Motor neuron (in vitro differentiated cells): ENCODE measurements around the gene SERPINI1. TPM values are rescaled to one million over a fixed set of nuclear protein-coding genes. Genes with fewer than 3 reads are reported as not detected.

ENCODE experiments used
- ATAC-seq, 8 experiments: fragments of 200-7000 bp; cut with Tn5 transposase; replicated peaks in 6 of 8; 2 replicates each; pipeline ENCODE4 v1.8.0; 2021; ENCODE audit warnings: mild to moderate bottlenecking in 8 of 8, moderate library complexity in 8 of 8
- H3K27ac ChIP-seq, 2 donors: fragments of 250-450 bp; sonication (Bioruptor Pico); 2 replicates each; pipeline ENCODE4 v1.9.0; 2021; ENCODE audit warnings: antibody characterized with exemption in 2 of 2, mild to moderate bottlenecking in 2 of 2, moderate library complexity in 1 of 2
- H3K4me1 ChIP-seq, 2 donors: fragments of 250-450 bp; sonication (Bioruptor Pico); replicated peaks in 1 of 2; 2 replicates each; pipeline ENCODE4 v1.6.1; 2021; ENCODE audit warnings: antibody characterized with exemption in 2 of 2, mild to moderate bottlenecking in 2 of 2, moderate library complexity in 1 of 2
- H3K4me3 ChIP-seq, 5 donors: fragments of 250-450 bp; sonication (Bioruptor Pico); 2 replicates each; pipeline ENCODE4 v1.9.0; 2021; ENCODE audit warnings: antibody characterized with exemption in 5 of 5, mild to moderate bottlenecking in 5 of 5, moderate library complexity in 4 of 5
- WGBS, 10 experiments: fragments of 450-650 bp; shearing (Covaris generic); methylation state at CpG; one replicate each; pipeline ENCODE4 v1.0.0; 2022; 5-methylcytosine and 5-hydroxymethylcytosine counted together
- in situ Hi-C, 9 experiments: fragments of 400-800 bp; cut with MboI; loops; one replicate each; pipeline ENCODE4 v1.15.0; 2021; ENCODE audit warnings: low sequenced_read_pairs in 9 of 9, low pct_unique_long_range_greater_than_20kb in 2 of 9; ENCODE audit not compliant: unreplicated experiment in 9 of 9
- total RNA-seq, 8 experiments: library from RNA; unstranded; fragments of 300-600 nt; gene quantifications; 2 replicates each; pipeline versions ENCODE4 v1.2.3 to v1.2.4, GENCODE V29; 2022

SERPINI1 gene, protein sequence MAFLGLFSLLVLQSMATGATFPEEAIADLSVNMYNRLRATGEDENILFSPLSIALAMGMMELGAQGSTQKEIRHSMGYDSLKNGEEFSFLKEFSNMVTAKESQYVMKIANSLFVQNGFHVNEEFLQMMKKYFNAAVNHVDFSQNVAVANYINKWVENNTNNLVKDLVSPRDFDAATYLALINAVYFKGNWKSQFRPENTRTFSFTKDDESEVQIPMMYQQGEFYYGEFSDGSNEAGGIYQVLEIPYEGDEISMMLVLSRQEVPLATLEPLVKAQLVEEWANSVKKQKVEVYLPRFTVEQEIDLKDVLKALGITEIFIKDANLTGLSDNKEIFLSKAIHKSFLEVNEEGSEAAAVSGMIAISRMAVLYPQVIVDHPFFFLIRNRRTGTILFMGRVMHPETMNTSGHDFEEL
- total RNA-seq, result 10 to 100 TPM in 4 of 8 experiments, 1 to 10 TPM in 4; 1.2 to 29.9 (median 10.7) TPM

DNA sequence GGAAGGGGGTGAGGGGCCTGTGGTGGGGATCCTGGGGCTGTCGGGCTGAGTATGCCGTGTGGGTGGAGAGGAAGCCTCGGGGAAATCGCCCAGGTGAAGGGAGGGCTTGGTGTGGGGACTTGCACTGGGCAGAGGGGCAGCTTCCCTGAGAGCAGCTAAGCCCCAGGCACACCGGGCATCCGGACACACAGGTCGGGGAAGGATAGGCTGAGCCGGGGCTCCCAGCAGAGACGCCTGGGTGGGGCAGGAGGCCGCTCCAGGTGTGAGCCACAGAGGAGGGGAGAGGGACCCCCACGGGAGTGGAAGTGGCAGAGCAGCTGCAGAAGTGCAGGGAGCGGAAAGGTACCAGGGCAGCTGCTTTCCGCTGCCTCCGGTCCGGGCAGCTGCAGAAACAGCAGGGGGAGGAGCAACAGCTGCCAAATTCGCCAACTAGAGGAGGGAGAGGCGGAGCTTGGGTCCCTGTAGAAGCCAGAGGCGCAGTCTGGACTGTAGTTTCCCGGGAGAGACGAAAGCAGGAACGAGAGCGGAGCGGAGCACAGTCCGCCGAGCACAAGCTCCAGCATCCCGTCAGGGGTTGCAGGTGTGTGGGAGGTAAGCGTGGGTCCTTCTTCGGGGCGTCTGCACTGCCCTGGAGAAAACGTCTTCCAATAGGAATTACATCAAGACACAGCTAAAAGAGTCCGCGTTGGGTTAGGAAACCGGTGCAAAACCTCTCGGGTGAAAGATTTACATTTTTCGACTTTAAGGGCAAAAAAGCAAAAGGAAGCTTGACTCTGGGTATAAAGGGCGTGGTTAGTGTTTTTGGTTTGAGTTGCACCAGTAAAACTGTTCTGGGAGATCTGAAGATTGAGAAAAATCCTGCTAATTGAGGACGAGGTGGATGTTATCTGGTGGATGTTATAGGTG, at the start of gene SERPINI1:
Gene SERPINI1 (plus strand): TSS at position 489 of the 906 bp plus-strand sequence. CDS start 53,408 bp downstream, outside the sequence.
- in situ Hi-C loops, result no loop called here
- ATAC-seq, result peak; percentile 62 to 75 (median 69)
- Histone ChIP-seq H3K27ac (peak within 1 kb of the TSS; percentile 71 to 74), H3K4me3 (peak within 1 kb of the TSS; percentile 63 to 100 (median 84)), H3K4me1 (peaks cover 0 to 12% of the 10 kb centered on the region in 2 donors)
- WGBS, 10 experiments, result 0 to 5% (median 0%) methylated on average over 2 to 16 of the region's 37 CpGs

DNA sequence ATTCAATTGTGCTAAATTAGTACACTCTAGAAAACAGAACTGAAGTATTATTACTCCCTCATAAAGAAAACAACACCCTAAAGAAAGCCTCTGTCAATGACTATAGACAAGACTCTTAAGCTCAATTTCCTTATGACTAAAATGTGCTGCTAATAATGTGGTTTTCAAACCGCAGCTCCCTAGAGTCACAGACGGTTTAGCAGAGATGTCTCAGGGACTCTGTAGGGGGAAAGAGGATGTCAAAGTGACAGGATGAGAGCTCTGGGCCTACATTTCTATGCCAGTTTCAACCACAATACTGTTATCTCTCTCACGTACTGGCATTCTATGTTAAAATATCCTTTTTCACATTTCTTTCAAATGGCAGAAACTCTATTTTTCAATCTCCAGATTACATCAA, 44.2 kb upstream of the SERPINI1 start:
- in situ Hi-C loops, result loop anchor here in 1 of 9 experiments (25.0 kb wide), 1 partner anchor 304 kb away; the partner anchor contains the start of gene ZBBX
- H3K4me1 ChIP-seq, result no peaks in the 10 kb centered on the region
- 29 to 100% (median 61%) methylated on average over 2 to 3 of the region's 3 CpGs; no CpG with 5 or more reads in 3 of the 10 experiments for WGBS, 10 experiments
- no peak overlapping the region for H3K4me3 ChIP-seq
- ATAC-seq, result no peak
- no peak overlapping the region for H3K27ac ChIP-seq

DNA sequence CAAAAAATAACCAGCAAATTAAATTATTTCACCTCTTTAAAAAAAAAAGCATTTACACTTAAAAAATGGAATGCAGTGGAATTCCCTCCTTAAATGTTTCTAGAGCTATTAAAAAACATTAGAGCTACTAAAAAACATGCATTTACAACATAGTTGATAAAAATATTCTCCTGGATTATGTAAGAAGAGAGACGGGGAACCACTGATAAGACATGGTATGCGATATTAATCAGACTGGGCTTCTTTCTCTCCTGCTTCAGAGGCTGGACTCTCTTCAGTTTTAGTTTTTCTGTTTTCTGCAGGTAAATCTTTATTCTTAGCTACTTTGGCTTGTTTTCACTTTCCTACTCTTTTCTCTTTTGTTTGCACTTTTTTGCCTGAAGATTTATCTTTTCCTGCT, 41.4 kb upstream of the SERPINI1 start:
- no peak overlapping the region for H3K4me3 ChIP-seq
- WGBS, 10 experiments, result 83 to 100% (median 100%) methylated on average over 1 to 2 of the region's 2 CpGs
- no peaks in the 10 kb centered on the region for H3K4me1 ChIP-seq
- no peak for ATAC-seq
- in situ Hi-C loops, result loop anchor here in 1 of 9 experiments (25.0 kb wide), 1 partner anchor 307 kb away; the partner anchor contains the start of gene ZBBX
- H3K27ac ChIP-seq, result no peak overlapping the region

DNA sequence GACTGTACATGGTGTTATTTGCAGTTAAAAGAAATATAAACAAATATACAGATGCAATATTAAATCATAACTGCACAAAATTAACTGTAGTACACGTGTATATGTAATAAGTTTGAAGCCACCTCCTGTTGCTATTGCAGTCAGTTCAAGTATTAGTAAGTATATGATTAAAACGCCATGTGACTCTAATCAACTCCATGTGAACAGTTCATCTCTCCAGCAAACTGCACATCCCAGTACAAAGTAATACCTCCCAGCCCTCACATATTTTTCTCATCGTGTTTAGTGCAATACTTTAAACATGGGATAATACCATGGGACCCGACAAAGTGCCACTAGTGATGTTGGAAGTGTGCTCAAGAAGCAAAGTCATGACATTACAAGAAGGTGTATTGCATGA, 35.5 kb upstream of the SERPINI1 start:
- H3K4me3 ChIP-seq, result no peak overlapping the region
- H3K4me1 ChIP-seq, result no peaks in the 10 kb centered on the region
- WGBS, 10 experiments, result 0 to 100% (median 92%) methylated on average over 2 to 4 of the region's 4 CpGs
- ATAC-seq, result no peak
- no peak overlapping the region for H3K27ac ChIP-seq
- in situ Hi-C loops, result no loop called here

DNA sequence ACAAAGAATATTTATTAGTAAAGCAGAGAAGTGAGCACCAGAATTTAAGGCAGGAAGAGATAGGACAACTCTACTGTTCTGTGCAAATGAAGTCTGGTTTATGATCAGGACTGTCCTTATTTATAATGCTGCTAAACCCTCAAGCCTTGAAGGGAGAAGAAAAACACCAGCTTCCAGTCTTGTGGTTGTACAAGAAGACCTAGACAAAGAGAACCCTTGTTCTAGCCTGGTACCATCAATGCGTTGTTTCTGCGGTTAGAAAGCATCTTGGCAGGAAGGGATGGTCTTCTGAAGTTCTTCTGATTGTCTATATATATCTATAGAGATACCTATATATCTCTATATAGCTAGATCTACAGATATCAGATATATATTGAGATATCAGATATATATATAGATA, 34.6 kb upstream of the SERPINI1 start:
- H3K27ac ChIP-seq, result no peak overlapping the region
- 80 to 100% (median 100%) methylated on average over 1 to 2 of the region's 2 CpGs; no CpG with 5 or more reads in 3 of the 10 experiments for WGBS, 10 experiments
- H3K4me3 ChIP-seq, result no peak overlapping the region
- in situ Hi-C loops, result no loop called here
- no peak for ATAC-seq
- no peaks in the 10 kb centered on the region for H3K4me1 ChIP-seq

DNA sequence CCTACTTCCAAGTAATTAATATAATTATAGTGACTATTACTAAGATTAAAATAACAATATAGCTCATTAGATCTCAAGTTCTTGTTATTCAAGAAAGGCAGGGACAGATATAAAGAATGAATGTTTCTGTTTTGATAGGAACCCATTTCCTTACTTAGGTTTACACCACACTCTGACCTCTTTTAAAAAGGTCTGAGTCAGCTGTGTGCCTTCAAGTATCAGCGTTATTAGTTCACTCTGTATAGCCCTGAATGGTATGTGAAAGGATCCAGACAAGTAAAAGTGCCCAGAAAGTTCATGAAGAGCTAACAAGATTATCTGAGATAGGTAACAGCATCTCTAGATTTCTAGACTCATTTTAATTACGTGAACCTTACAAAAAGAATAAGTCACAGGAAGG, 29.7 kb upstream of the SERPINI1 start:
- H3K27ac ChIP-seq, result no peak overlapping the region
- WGBS, 10 experiments, result 50 to 100% (median 79%) methylated on average over 1 to 2 of the region's 2 CpGs
- in situ Hi-C loops, result no loop called here
- ATAC-seq, result no peak
- H3K4me3 ChIP-seq, result no peak overlapping the region
- no peaks in the 10 kb centered on the region for H3K4me1 ChIP-seq

DNA sequence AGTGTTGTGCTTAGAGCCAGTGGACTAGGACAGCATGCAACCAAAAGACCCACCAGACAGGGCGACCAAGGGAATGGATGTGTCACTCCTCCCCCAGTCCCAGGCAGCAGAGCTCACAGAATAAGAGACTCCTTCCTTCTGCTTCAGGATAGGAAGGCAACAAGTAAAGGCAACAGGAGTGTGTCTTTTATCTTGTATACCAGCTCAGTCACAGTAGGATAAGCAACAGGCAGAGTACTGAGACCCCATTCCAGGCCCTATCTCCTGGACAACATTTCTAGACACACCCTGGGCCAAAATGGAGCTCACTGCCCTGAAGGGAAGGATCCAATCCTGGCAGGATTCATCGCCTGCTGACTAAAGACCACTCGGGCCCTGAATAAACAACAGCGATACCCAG, 25.8 kb upstream of the SERPINI1 start:
- no peaks in the 10 kb centered on the region for H3K4me1 ChIP-seq
- no peak overlapping the region for H3K27ac ChIP-seq
- in situ Hi-C loops, result no loop called here
- ATAC-seq, result no peak
- H3K4me3 ChIP-seq, result no peak overlapping the region
- WGBS, 10 experiments, result 33 to 100% (median 78%) methylated on average over 2 to 4 of the region's 4 CpGs; no CpG with 5 or more reads in 6 of the 10 experiments

DNA sequence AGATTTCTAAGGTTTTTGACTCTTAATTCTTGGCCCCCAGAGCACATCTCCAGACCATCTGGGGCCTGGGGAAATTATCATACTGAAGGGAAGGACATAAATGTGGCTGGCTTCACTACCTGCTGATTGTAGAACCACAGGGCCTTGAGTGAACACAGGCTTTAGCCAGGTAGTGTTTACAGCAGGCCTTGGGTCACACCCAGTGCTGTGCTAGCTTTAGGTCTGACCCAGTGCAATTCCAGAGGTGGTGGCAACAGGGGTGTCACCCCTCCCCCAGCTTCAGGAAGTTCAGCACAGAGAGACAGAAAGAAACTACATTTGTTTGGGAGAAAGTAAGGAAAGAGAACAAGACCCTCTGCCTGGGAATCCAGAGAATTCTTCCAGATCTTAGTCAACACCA, 25.0 kb upstream of the SERPINI1 start:
- in situ Hi-C loops, result no loop called here
- Histone ChIP-seq H3K4me1 (no peaks in the 10 kb centered on the region), H3K4me3 (no peak overlapping the region), H3K27ac (no peak overlapping the region)
- no peak for ATAC-seq

DNA sequence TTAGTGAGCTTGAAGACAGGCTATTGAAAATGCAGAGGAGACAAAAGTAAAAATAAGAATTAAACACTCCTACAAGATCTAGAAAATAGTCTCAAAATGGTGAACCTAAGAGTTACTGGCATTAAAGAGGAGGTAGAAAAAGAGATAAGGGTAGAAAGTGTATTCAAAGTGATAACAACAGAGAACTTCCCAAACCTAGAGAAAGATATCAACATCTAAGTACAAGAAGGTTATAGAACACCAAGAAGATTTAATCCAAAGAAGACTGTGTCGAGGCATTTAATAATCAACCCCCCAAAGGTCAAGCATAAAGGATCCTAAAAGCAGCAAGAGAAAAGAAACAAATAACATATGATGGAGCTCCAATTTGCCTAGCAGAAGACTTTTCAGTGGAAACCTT, 24.1 kb upstream of the SERPINI1 start:
- WGBS, 10 experiments, result 86 to 100% (median 100%) methylated on average over 1 of the region's 1 CpG; no CpG with 5 or more reads in 1 of the 10 experiments
- H3K4me3 ChIP-seq, result no peak overlapping the region
- in situ Hi-C loops, result no loop called here
- no peaks in the 10 kb centered on the region for H3K4me1 ChIP-seq
- H3K27ac ChIP-seq, result no peak overlapping the region
- no peak for ATAC-seq

DNA sequence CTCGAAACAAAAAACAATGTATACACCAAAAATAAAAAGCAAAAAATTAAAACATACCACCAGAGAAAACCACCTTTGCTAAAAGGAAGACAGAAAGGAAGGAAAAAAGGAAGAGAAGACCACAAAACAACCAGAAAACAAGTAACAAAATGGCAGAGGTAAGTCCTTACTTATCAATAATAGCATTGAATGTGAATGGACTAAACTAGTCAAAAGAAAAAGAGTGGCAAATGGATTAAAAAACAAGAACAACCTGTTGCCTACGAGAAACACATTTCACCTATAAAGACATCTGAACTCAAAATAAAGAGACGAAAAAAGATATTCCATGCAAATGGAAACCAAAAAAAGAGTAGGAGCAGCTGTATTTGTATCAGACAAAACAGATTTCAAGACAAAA, 23.1 kb upstream of the SERPINI1 start:
- no peak overlapping the region for H3K4me3 ChIP-seq
- H3K4me1 ChIP-seq, result no peaks in the 10 kb centered on the region
- 88 to 100% (median 96%) methylated on average over 2 to 3 of the region's 3 CpGs for WGBS, 10 experiments
- in situ Hi-C loops, result no loop called here
- H3K27ac ChIP-seq, result no peak overlapping the region
- no peak for ATAC-seq

DNA sequence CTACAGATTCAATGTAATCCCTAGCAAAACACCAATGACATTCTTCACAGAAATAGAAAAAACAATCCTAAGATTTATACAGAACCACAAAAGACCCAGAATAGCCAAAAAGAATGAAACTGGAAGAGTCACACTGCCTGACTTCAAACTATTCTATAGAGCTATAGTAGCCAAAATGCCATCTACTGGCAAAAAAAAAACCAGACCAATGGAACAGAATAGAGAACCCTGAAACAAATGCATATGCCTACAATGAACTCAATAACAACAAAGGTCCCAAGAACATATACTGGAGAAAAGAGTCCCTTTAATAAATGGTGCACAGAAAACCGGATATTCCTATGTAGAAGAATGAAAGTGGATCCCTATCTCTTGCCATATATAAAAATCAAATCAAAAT, 20.6 kb upstream of the SERPINI1 start:
- in situ Hi-C loops, result no loop called here
- Histone ChIP-seq H3K27ac (no peak overlapping the region), H3K4me3 (no peak overlapping the region), H3K4me1 (no peaks in the 10 kb centered on the region)
- 80 to 100% (median 100%) methylated on average over 1 of the region's 1 CpG; no CpG with 5 or more reads in 1 of the 10 experiments for WGBS, 10 experiments
- no peak for ATAC-seq

DNA sequence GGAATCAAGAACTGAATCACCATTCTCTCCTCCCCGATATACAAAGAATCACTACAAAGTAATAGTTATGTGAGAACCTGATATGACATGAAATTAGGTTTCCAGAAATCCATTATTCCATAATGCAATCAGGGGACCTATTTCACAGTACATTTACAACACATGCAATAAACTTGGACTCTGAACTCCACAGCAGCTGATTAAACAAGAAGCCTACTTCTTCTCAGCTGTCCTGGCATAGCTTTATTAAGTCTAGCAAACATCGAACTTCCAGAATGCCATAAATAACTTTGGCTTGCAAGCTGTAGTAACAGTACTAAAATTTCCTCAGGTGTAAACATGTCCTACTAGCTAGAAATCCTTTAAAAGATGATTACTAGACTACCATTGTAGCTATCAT, 18.6 kb upstream of the SERPINI1 start:
- Histone ChIP-seq H3K27ac (no peak overlapping the region), H3K4me1 (no peaks in the 10 kb centered on the region), H3K4me3 (no peak overlapping the region)
- ATAC-seq, result no peak
- in situ Hi-C loops, result no loop called here
- WGBS, 10 experiments, result 33 to 100% (median 93%) methylated on average over 1 to 2 of the region's 2 CpGs; no CpG with 5 or more reads in 2 of the 10 experiments

DNA sequence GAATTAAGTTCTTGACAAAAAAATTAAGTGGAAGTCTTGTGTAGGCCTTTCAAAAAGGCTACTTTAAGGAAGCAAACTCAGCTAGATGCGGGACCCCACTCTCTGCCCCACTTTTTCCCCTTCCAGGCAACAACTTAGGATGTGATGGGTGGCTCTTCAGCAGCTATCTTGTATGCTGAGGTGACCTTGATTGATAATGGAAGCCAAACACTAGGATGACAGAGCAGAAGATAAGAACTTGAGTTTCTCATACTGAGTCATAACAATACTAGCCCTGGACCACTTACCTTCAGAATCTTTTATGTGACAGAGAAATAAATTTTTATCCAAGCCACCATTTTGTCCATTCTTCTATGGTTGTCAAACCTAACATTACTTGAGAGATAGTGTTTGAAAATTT, 16.9 kb upstream of the SERPINI1 start:
- Histone ChIP-seq H3K27ac (no peak overlapping the region), H3K4me1 (peaks cover 0 to 3% of the 10 kb centered on the region in 2 donors), H3K4me3 (no peak overlapping the region)
- 100% methylated on average over 1 of the region's 1 CpG; no CpG with 5 or more reads in 3 of the 10 experiments for WGBS, 10 experiments
- ATAC-seq, result no peak
- in situ Hi-C loops, result no loop called here
